ENCODE data around the gene SH3BGRL3. TPM values are rescaled to one million over a fixed set of nuclear protein-coding genes. Genes with fewer than 3 reads are reported as not detected.
"Not testable (repeated sequence)": the region's sequence is repeated elsewhere in the genome, so short reads cannot be mapped to it uniquely, and the experiment has no call there.

Gene SH3BGRL3
- total RNA-seq, 1 donor from 2014 or later, result 324 TPM

- no peak for TF ChIP-seq EZH2 (IDR thresholded peaks at IDR 0.05; ENCODE audit: insufficient read depth, low read length)
- no peak for TF ChIP-seq CTCF (IDR thresholded peaks at IDR 0.05; ENCODE audit: insufficient read depth, low read depth, low read length)
- H3K4me2 ChIP-seq (ENCODE audit: low read length), result no peak overlapping the region
- no peak overlapping the region for H3K4me3 ChIP-seq (ENCODE audit: insufficient read depth, low read depth, low read length)
- no peaks in the 10 kb centered on the region for H3K9me3 Mint-ChIP-seq (ENCODE audit: unreplicated experiment)
- H3K9ac ChIP-seq (ENCODE audit: low read length), result no peak overlapping the region
- peaks cover 7% of the 10 kb centered on the region for H3K79me2 ChIP-seq (ENCODE audit: insufficient read depth, low read length)
- H2AFZ ChIP-seq (ENCODE audit: low read depth, low read length), result no peak overlapping the region
- H3K9me3 ChIP-seq (ENCODE audit: insufficient read depth, low read depth, low read length), result no peaks in the 10 kb centered on the region
- H3K27ac Mint-ChIP-seq (ENCODE audit: unreplicated experiment), result no peak overlapping the region
- H3K36me3 ChIP-seq (ENCODE audit: insufficient read depth, low read length), result no peaks in the 10 kb centered on the region
- H3K27ac ChIP-seq (ENCODE audit: low read depth, low read length), result no peak overlapping the region
- no peaks in the 10 kb centered on the region for H3K36me3 Mint-ChIP-seq (ENCODE audit: low read depth, unreplicated experiment)
- H3K4me1 ChIP-seq (ENCODE audit: insufficient read depth, low read length), result peaks cover 19% of the 10 kb centered on the region
- no peak for FAIRE-seq
- H3K27me3 ChIP-seq (ENCODE audit: insufficient read depth, low read length), result no peaks in the 10 kb centered on the region
- H4K20me1 ChIP-seq (ENCODE audit: insufficient read depth, low read length), result no peaks in the 10 kb centered on the region
- peaks cover 16% of the 10 kb centered on the region for H3K4me1 Mint-ChIP-seq (ENCODE audit: low read depth, unreplicated experiment)
- peaks cover 7% of the 10 kb centered on the region for H3K27me3 Mint-ChIP-seq (ENCODE audit: low read depth, unreplicated experiment)
- H3K4me3 Mint-ChIP-seq (ENCODE audit: unreplicated experiment), result peak overlapping the region; percentile 34
- no peak for DNase-seq (ENCODE audit: low read depth)
Observed at GRCh38 chr1:26307363-26307781, 27.5 kb downstream of the SH3BGRL3 start.

- not testable (repeated sequence) for H3K27ac ChIP-seq (ENCODE audit: low read depth, low read length); H4K20me1 ChIP-seq (ENCODE audit: insufficient read depth, low read length); H3K4me3 ChIP-seq (ENCODE audit: insufficient read depth, low read depth, low read length); H3K4me1 ChIP-seq (ENCODE audit: insufficient read depth, low read length); H3K9me3 ChIP-seq (ENCODE audit: insufficient read depth, low read depth, low read length); H3K27me3 ChIP-seq (ENCODE audit: insufficient read depth, low read length); FAIRE-seq; H3K9me3 Mint-ChIP-seq (ENCODE audit: unreplicated experiment); H3K36me3 Mint-ChIP-seq (ENCODE audit: low read depth, unreplicated experiment); H3K4me2 ChIP-seq (ENCODE audit: low read length); H3K9ac ChIP-seq (ENCODE audit: low read length); H3K79me2 ChIP-seq (ENCODE audit: insufficient read depth, low read length); H3K4me3 Mint-ChIP-seq (ENCODE audit: unreplicated experiment); H3K4me1 Mint-ChIP-seq (ENCODE audit: low read depth, unreplicated experiment); DNase-seq (ENCODE audit: low read depth); H3K36me3 ChIP-seq (ENCODE audit: insufficient read depth, low read length)
- Mint-ChIP-seq H3K27me3 (ENCODE audit: low read depth, unreplicated experiment) (peaks cover 11% of the 10 kb centered on the region), H3K27ac (ENCODE audit: unreplicated experiment) (peak overlapping the region; percentile 81)
- H2AFZ ChIP-seq (ENCODE audit: low read depth, low read length), result peak overlapping the region; percentile 32
Observed at GRCh38 chr1:26307966-26308899, 28.3 kb downstream of the SH3BGRL3 start.

GRCh38 chr1:26314501-26314900 lies 34.6 kb downstream of the SH3BGRL3 start:
- H3K9ac ChIP-seq (ENCODE audit: low read length), result no peak overlapping the region
- H3K27ac ChIP-seq (ENCODE audit: low read depth, low read length), result no peak overlapping the region
- peaks cover 4% of the 10 kb centered on the region for H3K4me1 Mint-ChIP-seq (ENCODE audit: low read depth, unreplicated experiment)
- H4K20me1 ChIP-seq (ENCODE audit: insufficient read depth, low read length), result no peaks in the 10 kb centered on the region
- H3K4me2 ChIP-seq (ENCODE audit: low read length), result no peak overlapping the region
- H3K9me3 ChIP-seq (ENCODE audit: insufficient read depth, low read depth, low read length), result no peaks in the 10 kb centered on the region
- H2AFZ ChIP-seq (ENCODE audit: low read depth, low read length), result no peak overlapping the region
- H3K4me3 ChIP-seq (ENCODE audit: insufficient read depth, low read depth, low read length), result no peak overlapping the region
- H3K36me3 ChIP-seq (ENCODE audit: insufficient read depth, low read length), result no peaks in the 10 kb centered on the region
- no peaks in the 10 kb centered on the region for H3K9me3 Mint-ChIP-seq (ENCODE audit: unreplicated experiment)
- FAIRE-seq (no peak), DNase-seq (ENCODE audit: low read depth) (no peak)
- no peaks in the 10 kb centered on the region for H3K4me1 ChIP-seq (ENCODE audit: insufficient read depth, low read length)
- no peak overlapping the region for H3K27ac Mint-ChIP-seq (ENCODE audit: unreplicated experiment)
- no peaks in the 10 kb centered on the region for H3K36me3 Mint-ChIP-seq (ENCODE audit: low read depth, unreplicated experiment)
- no peak overlapping the region for H3K4me3 Mint-ChIP-seq (ENCODE audit: unreplicated experiment)
- H3K27me3 Mint-ChIP-seq (ENCODE audit: low read depth, unreplicated experiment), result peaks cover 21% of the 10 kb centered on the region
- H3K79me2 ChIP-seq (ENCODE audit: insufficient read depth, low read length), result no peaks in the 10 kb centered on the region
- no peak for TF ChIP-seq CTCF (IDR thresholded peaks at IDR 0.05; ENCODE audit: insufficient read depth, low read depth, low read length)
- no peak for TF ChIP-seq EZH2 (IDR thresholded peaks at IDR 0.05; ENCODE audit: insufficient read depth, low read length)
- H3K27me3 ChIP-seq (ENCODE audit: insufficient read depth, low read length), result peaks cover 3% of the 10 kb centered on the region

All from astrocyte (in vitro differentiated cells and primary cell).